HepG2 (cell line): ENCODE results near the gene NID1. TPM values are rescaled to one million over a fixed set of nuclear protein-coding genes. Genes with fewer than 3 reads are reported as not detected.
A peak's percentile ranks its signal among the peaks of the same experiment; 100 is the strongest.

Source experiments
- ATAC-seq: fragments of 200-7000 bp; cut with Tn5 transposase; 3 replicates; pipeline ENCODE4 v1.9.1; 2020; ENCODE audit warnings: mild to moderate bottlenecking, moderate library complexity
- BruUV-seq: library from RNA; stranded (reverse); fragments of 400-500 nt; replicated peaks from 2 replicates; lab custom pipeline; 2021; lab: Mats Ljungman, UMichigan
- CTCF ChIA-PET: fragments of 300-600 bp; formaldehyde crosslinking; extraction: SDS; loops from one replicate; lab custom pipeline; 2021; ENCODE audit warnings: low total read pairs, inconsistent platforms, low intra/inter-chr PET ratio; lab: Yijun Ruan, JAX
- POLR2A ChIA-PET: fragments of 350-600 bp; sonication (Branson Sonifier 250); formaldehyde crosslinking; loops from one replicate; lab custom pipeline; 2020; ENCODE audit warnings: antibody characterized with exemption, inconsistent platforms; lab: Yijun Ruan, JAX
- DNase-seq: peaks from one replicate; pipeline ENCODE4 v3.0.0-alpha.2; 2015; ENCODE audit warnings: low spot score
- FAIRE-seq: peaks from 3 replicates; lab custom pipeline; 2011; peaks lifted over from hg19 to GRCh38; lab: Jason Lieb, UNC
- H2AFZ ChIP-seq: one replicate; pipeline ENCODE4 v1.6.1; 2011; ENCODE audit warnings: low read length, inconsistent platforms
- H3K27ac ChIP-seq: fragments of 300-600 bp; 3 replicates; pipeline ENCODE4 v1.8.0; 2011; ENCODE audit warnings: mixed run types, mild to moderate bottlenecking, mixed read lengths, low read length, inconsistent platforms; ENCODE audit not compliant: insufficient read depth; ENCODE audit errors: extremely low read length
- H3K27me3 ChIP-seq, 2 experiments: fragments of 200-600 bp in 1 of 2; 2 replicates in 1 of 2; 3 replicates in 1 of 2; pipeline versions ENCODE4 v1.6.0 to v1.8.0; 2011; ENCODE audit warnings: low read length in 2 of 2, mild to moderate bottlenecking in 2 of 2, moderate library complexity in 2 of 2, inconsistent platforms in 1 of 2; ENCODE audit not compliant: insufficient read depth in 2 of 2, control insufficient read depth in 1 of 2
- H3K36me3 ChIP-seq, 2 experiments: fragments of 200-600 bp in 1 of 2; replicated peaks in 1 of 2; 2 replicates in 1 of 2; 3 replicates in 1 of 2; pipeline versions ENCODE4 v1.5.1 to v1.8.0; 2011; ENCODE audit warnings: low read length in 2 of 2, inconsistent platforms in 1 of 2; ENCODE audit not compliant: insufficient read depth in 2 of 2, control insufficient read depth in 1 of 2
- H3K4me1 ChIP-seq: 2 replicates; pipeline ENCODE4 v1.5.1; 2012; ENCODE audit warnings: low read length, inconsistent platforms; ENCODE audit not compliant: insufficient read depth
- H3K4me2 ChIP-seq: 2 replicates; pipeline ENCODE4 v1.6.0; 2011; ENCODE audit warnings: low read depth, low read length, inconsistent platforms
- H3K4me3 ChIP-seq, 3 experiments: fragments of 200-600 bp in 1 of 3; sonication (generic), shearing (Covaris generic) in 1 of 3; replicated peaks in 1 of 3; 2 replicates each; pipeline ENCODE4 v1.5.1; 2011 to 2016; ENCODE audit warnings: low read length in 3 of 3, inconsistent platforms in 2 of 3, low read depth in 2 of 3, mild to moderate bottlenecking in 2 of 3, control low read depth in 1 of 3, mixed read lengths in 1 of 3; ENCODE audit not compliant: insufficient read depth in 1 of 3
- H3K79me2 ChIP-seq: one replicate; pipeline ENCODE4 v1.6.1; 2011; ENCODE audit warnings: low read length, inconsistent platforms; ENCODE audit not compliant: insufficient read depth
- H3K9ac ChIP-seq: 2 replicates; pipeline ENCODE4 v1.6.0; 2011; ENCODE audit warnings: mild to moderate bottlenecking, low read depth, low read length, inconsistent platforms; ENCODE audit not compliant: insufficient read depth
- H3K9me3 ChIP-seq: 2 replicates; pipeline ENCODE4 v1.5.1; 2012; ENCODE audit warnings: mild to moderate bottlenecking, low read length
- H4K20me1 ChIP-seq: 2 replicates; pipeline ENCODE4 v1.6.0; 2011; ENCODE audit warnings: inconsistent platforms, mild to moderate bottlenecking, low read length, moderate library complexity; ENCODE audit not compliant: insufficient read depth
- FOXO1 ChIP-seq: sonication (generic); formaldehyde crosslinking; IDR thresholded peaks from 2 replicates; pipeline ENCODE4 v1.4.0; 2020; ENCODE audit warnings: missing genetic modification reagents
- JUN ChIP-seq: sonication (generic); formaldehyde crosslinking; IDR thresholded peaks from 2 replicates; pipeline ENCODE4 v1.4.0; 2020; ENCODE audit warnings: mild to moderate bottlenecking, missing genetic modification reagents
- PAF1 ChIP-seq: IDR thresholded peaks from 2 replicates; pipeline ENCODE4 v1.6.1; 2016; ENCODE audit warnings: missing genetic modification reagents, missing compliant biosample characterization
- ZNF788 ChIP-seq: sonication (generic); formaldehyde crosslinking; IDR thresholded peaks from 2 replicates; pipeline ENCODE4 v1.5.0; 2020; ENCODE audit warnings: mild to moderate bottlenecking, missing genetic modification reagents, borderline replicate concordance
- WGBS: methylation state at CpG from one replicate; pipeline ENCODE4 v1.1.6; 2017; ENCODE audit warnings: low lambda C conversion rate; 5-methylcytosine and 5-hydroxymethylcytosine counted together
- in situ Hi-C: cut with HindIII; loops from 2 replicates; pipeline ENCODE4 v1.10.0; 2017; ENCODE audit warnings: low pct_unique_long_range_greater_than_20kb; ENCODE audit not compliant: extremely low pct_ligation_motif_present
- intact Hi-C: fragments of 100-400 bp; cut with micrococcal nuclease; formaldehyde crosslinking; loops from one replicate; pipeline ENCODE4 v1.10.0; 2022; ENCODE audit not compliant: unreplicated experiment
- polyA plus RNA-seq, 8 experiments: library from polyadenylated mRNA; depleted of rRNA in 3 of 8; stranded (reverse) in 7 of 8; unstranded in 1 of 8; fragments of >200 nt; fragmentation: Illumina TruSeq in 4 of 8; extraction: Trizol in 4 of 8; gene quantifications; 2 replicates each; pipeline versions ENCODE4 v1.2.1 to v1.2.3, GENCODE V29; 2011 to 2016; ENCODE audit warnings: low read depth in 4 of 8, missing spikeins in 1 of 8, mixed read lengths in 1 of 8; ENCODE audit not compliant: insufficient read depth in 1 of 8
- total RNA-seq, 5 experiments: library from RNA; depleted of rRNA; stranded (reverse); fragments of >200 nt; fragmentation: Illumina TruSeq; extraction: Trizol; gene quantifications; 2 replicates each; pipeline ENCODE4 v1.2.3, GENCODE V29; 2016; ENCODE audit warnings: low read depth in 1 of 5
- TF ChIP-seq, protein P1 (sequence below), 2 experiments: sonication (generic) in 1 of 2; formaldehyde crosslinking in 1 of 2; IDR thresholded peaks; 2 replicates each; pipeline versions ENCODE4 v1.6.1 to v1.9.0; 2014 to 2022; ENCODE audit warnings: antibody characterized with exemption in 1 of 2, borderline replicate concordance in 1 of 2, inconsistent platforms in 1 of 2, low read depth in 1 of 2, missing genetic modification reagents in 1 of 2
- TF ChIP-seq, protein P2 (sequence below): IDR thresholded peaks from 2 replicates; pipeline ENCODE4 v1.6.1; 2016; ENCODE audit warnings: missing biosample characterization, missing genetic modification reagents, low read depth
- TF ChIP-seq, protein P3 (sequence below): sonication (generic); formaldehyde crosslinking; IDR thresholded peaks from 2 replicates; pipeline ENCODE4 v1.5.0; 2020; ENCODE audit warnings: mild to moderate bottlenecking, missing genetic modification reagents
- TF ChIP-seq, protein P4 (sequence below): sonication (generic); formaldehyde crosslinking; IDR thresholded peaks from 2 replicates; pipeline ENCODE4 v1.4.0; 2020; ENCODE audit warnings: missing genetic modification reagents

The NID1 gene
- total and polyA plus RNA-seq, 2 of the 13 experiments (the other 11 are each of a cell fraction or from before 2014, with no cell fraction given) = 50.2 to 56.1 TPM

DNA sequence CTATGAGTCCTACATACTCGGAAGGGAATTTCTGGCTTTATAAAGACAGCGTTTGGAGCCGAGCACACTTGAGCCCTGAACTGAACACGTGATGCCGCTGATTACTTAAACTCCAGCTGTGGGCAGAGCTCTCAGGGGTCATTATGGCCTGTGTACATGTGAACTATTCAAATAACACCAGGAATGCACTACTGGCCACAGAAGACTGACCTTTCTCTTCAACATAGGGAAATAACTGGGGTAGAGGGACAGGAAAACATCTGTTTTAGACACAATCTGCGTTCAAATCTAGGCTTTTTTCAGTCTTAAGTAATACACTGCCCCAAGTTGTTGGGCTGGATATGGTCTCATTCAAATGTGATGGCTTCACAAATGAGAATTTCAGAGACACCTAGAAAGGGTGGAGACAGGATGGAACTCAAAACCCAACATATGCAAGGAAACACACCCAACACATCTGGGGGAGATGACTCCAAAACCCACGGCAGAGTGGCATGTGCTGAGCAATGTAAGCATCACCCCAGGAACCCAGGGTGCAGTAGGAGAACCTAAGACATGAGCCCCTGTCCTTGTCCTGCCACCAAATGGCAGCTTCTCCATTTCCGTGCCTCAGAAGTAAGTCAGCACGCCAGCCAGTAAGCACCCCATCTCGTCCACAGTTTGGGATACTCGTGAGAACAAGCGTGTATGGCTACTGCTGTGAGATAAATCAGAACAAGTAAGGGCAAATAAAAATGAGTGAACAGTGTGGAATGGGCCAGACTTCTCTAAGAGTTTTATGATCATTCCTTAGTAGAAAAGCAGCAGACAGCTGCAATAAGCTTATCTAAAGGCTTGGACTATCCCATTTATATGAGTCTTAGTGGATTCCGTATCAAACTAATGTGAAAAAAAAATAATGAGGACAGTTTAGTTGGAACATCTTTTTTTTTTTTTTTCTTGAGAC is 24.9 kb downstream of the NID1 start:
- Histone ChIP-seq H2AFZ (no peak overlapping the region), H4K20me1 (no peaks in the 10 kb centered on the region), H3K79me2 (no peaks in the 10 kb centered on the region), H3K27ac (peak overlapping the region; percentile 61), H3K4me3 (peak overlapping the region in 1 of 3 experiments; percentile 35; a peak in 1 of 6 replicates), H3K9ac (peak overlapping the region; percentile 42), H3K27me3 (no peaks in the 10 kb centered on the region; a peak in 1 of 5 replicates), H3K36me3 (peaks cover 16 to 56% of the 10 kb centered on the region in 2 experiments), H3K9me3 (no peaks in the 10 kb centered on the region), H3K4me2 (peak overlapping the region; percentile 55), H3K4me1 (peaks cover 20% of the 10 kb centered on the region)
- intact Hi-C loops = loop anchor here (1.0 kb wide), 1 partner anchor 24 kb away; no protein-coding TSS in a partner anchor
- WGBS = 41% methylated on average over 13 of the region's 13 CpGs
- DNase-seq = peak; percentile 93
- in situ Hi-C loops = no loop called here
- ChIA-PET CTCF (no interaction called here), POLR2A (interaction anchor here (1.6 kb wide), 1 partner anchor 25 kb away, joined by 11 read pairs; the partner anchor contains the start of gene NID1)
- BruUV-seq = no TSS peak
- ATAC-seq = peak; percentile 99
- peak; percentile 96 for FAIRE-seq
- TF ChIP-seq, protein P1, sequence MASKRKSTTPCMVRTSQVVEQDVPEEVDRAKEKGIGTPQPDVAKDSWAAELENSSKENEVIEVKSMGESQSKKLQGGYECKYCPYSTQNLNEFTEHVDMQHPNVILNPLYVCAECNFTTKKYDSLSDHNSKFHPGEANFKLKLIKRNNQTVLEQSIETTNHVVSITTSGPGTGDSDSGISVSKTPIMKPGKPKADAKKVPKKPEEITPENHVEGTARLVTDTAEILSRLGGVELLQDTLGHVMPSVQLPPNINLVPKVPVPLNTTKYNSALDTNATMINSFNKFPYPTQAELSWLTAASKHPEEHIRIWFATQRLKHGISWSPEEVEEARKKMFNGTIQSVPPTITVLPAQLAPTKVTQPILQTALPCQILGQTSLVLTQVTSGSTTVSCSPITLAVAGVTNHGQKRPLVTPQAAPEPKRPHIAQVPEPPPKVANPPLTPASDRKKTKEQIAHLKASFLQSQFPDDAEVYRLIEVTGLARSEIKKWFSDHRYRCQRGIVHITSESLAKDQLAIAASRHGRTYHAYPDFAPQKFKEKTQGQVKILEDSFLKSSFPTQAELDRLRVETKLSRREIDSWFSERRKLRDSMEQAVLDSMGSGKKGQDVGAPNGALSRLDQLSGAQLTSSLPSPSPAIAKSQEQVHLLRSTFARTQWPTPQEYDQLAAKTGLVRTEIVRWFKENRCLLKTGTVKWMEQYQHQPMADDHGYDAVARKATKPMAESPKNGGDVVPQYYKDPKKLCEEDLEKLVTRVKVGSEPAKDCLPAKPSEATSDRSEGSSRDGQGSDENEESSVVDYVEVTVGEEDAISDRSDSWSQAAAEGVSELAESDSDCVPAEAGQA (IDR thresholded peaks at IDR 0.05; ENCODE audit: low read depth) = 0 out of 2 replicates have a peak, but pooled peaks have one; percentile 40
- TF ChIP-seq, protein P1 (CRISPR knock-in tag; IDR thresholded peaks at IDR 0.05; ENCODE audit: borderline replicate concordance) = no peak; the same call in 1 of the 2 replicates
- TF ChIP-seq, protein P2, sequence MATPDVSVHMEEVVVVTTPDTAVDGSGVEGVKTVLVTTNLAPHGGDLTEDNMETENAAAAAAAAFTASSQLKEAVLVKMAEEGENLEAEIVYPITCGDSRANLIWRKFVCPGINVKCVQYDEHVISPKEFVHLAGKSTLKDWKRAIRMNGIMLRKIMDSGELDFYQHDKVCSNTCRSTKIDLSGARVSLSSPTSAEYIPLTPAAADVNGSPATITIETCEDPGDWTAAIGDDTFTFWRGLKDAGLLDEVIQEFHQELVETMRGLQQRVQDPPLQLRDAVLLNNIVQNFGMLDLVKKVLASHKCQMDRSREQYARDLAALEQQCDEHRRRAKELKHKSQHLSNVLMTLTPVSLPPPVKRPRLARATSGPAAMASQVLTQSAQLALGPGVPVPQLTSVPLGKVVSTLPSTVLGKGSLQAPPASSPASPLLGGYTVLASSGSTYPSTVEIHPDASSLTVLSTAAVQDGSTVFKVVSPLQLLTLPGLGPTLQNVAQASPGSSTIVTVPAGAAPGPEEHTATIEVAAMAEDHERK = no peak
- peak; percentile 83 for TF ChIP-seq FOXO1 (CRISPR knock-in tag)
- peak; percentile 39; the same call in 1 of the 2 replicates for TF ChIP-seq ZNF788
- TF ChIP-seq JUN (CRISPR knock-in tag) = no peak
- TF ChIP-seq, protein P3, sequence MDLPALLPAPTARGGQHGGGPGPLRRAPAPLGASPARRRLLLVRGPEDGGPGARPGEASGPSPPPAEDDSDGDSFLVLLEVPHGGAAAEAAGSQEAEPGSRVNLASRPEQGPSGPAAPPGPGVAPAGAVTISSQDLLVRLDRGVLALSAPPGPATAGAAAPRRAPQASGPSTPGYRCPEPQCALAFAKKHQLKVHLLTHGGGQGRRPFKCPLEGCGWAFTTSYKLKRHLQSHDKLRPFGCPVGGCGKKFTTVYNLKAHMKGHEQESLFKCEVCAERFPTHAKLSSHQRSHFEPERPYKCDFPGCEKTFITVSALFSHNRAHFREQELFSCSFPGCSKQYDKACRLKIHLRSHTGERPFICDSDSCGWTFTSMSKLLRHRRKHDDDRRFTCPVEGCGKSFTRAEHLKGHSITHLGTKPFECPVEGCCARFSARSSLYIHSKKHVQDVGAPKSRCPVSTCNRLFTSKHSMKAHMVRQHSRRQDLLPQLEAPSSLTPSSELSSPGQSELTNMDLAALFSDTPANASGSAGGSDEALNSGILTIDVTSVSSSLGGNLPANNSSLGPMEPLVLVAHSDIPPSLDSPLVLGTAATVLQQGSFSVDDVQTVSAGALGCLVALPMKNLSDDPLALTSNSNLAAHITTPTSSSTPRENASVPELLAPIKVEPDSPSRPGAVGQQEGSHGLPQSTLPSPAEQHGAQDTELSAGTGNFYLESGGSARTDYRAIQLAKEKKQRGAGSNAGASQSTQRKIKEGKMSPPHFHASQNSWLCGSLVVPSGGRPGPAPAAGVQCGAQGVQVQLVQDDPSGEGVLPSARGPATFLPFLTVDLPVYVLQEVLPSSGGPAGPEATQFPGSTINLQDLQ (CRISPR knock-in tag) = no peak
- TF ChIP-seq PAF1 (CRISPR knock-in tag) = no peak
- TF ChIP-seq, protein P4, sequence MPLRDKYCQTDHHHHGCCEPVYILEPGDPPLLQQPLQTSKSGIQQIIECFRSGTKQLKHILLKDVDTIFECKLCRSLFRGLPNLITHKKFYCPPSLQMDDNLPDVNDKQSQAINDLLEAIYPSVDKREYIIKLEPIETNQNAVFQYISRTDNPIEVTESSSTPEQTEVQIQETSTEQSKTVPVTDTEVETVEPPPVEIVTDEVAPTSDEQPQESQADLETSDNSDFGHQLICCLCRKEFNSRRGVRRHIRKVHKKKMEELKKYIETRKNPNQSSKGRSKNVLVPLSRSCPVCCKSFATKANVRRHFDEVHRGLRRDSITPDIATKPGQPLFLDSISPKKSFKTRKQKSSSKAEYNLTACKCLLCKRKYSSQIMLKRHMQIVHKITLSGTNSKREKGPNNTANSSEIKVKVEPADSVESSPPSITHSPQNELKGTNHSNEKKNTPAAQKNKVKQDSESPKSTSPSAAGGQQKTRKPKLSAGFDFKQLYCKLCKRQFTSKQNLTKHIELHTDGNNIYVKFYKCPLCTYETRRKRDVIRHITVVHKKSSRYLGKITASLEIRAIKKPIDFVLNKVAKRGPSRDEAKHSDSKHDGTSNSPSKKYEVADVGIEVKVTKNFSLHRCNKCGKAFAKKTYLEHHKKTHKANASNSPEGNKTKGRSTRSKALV (CRISPR knock-in tag) = 0 out of 2 replicates have a peak, but pooled peaks have one; percentile 59
